Activated naive CD8-positive, alpha-beta T cell treated with anti-CD3 and anti-CD28 coated beads for 36 hours (primary cell): ENCODE results near the gene NOB1. TPM values are rescaled to one million over a fixed set of nuclear protein-coding genes. Genes with fewer than 3 reads are reported as not detected.

Experiments used
- DNase-seq: peaks from one replicate; pipeline ENCODE4 v3.0.0; 2021
- H3K27ac Mint-ChIP-seq: one replicate; pipeline ENCODE4 v1.8.0; 2022; ENCODE audit warnings: mild to moderate bottlenecking, moderate library complexity, mixed read lengths
- H3K27me3 Mint-ChIP-seq: one replicate; pipeline ENCODE4 v1.8.0; 2022; ENCODE audit warnings: mild to moderate bottlenecking, mixed read lengths
- H3K36me3 Mint-ChIP-seq: one replicate; pipeline ENCODE4 v1.8.0; 2021; ENCODE audit warnings: mild to moderate bottlenecking, mixed read lengths
- H3K4me1 Mint-ChIP-seq: one replicate; pipeline ENCODE4 v1.8.0; 2021; ENCODE audit warnings: mixed read lengths
- H3K4me3 Mint-ChIP-seq: one replicate; pipeline ENCODE4 v1.8.0; 2022; ENCODE audit warnings: mild to moderate bottlenecking, moderate library complexity, mixed read lengths
- H3K9me3 Mint-ChIP-seq: one replicate; pipeline ENCODE4 v1.8.0; 2022; ENCODE audit warnings: mixed read lengths
- total RNA-seq, 2 experiments: library from RNA; stranded (reverse); gene quantifications; one replicate each; pipeline ENCODE4 v1.2.3, GENCODE V29; 2021

NOB1 gene
- total RNA-seq, 2 experiments from 2014 or later, result 152 to 165 TPM

DNA sequence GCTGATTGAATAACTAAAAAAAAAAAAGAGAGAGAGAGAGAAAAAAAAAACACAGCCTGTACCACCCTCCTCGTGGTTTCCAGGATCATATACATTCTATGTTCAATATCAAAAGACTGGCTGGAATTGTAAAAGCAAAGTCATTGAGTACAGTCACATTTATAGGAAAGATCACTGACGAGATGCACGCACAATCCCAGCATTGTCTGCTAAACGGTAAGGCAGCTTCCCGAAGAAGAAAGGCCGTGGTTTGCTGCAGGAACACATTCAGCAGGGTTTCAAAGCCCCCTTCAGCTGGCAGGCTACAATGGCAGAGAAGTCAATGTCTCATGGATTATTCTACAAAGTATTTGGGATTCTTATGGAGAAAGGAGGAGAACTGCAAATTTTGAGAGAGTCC is 37.7 kb downstream of the NOB1 start:
- Mint-ChIP-seq H3K27me3 (no peaks in the 10 kb centered on the region), H3K4me3 (no peak overlapping the region), H3K4me1 (no peaks in the 10 kb centered on the region), H3K27ac (no peak overlapping the region), H3K36me3 (no peaks in the 10 kb centered on the region), H3K9me3 (no peaks in the 10 kb centered on the region)
- no peak for DNase-seq

DNA sequence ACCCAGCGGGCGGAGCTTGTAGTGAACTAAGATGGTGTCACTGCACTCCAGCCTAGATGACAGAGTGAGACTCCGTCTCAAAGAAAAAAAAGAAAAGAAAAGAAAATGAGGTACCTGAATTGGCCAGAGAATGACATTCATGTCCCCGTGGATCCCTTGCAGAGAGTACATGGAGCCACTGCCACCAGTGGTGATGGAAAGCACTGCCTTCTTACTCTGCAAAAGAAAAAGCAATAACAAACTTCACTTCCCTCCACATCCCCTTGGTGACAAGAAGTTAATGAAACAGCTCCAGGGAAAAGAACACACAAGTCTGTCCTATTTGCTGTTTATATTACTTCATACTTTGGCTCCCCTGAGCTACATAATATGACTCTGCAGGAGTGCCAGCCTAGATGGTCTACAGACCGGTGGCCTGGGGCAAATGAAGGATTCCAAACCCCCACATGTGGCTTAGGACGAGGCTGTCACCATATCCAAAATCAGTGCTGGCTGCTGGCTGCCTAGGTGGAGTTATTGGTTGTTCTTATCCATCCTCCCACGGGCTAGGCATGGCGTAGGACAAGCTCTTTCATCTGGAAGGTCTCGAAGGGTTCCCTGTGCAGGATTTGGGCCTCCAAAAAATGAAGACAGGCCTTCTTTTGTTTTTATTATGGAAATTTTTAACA is 41.7 kb downstream of the NOB1 start:
- Mint-ChIP-seq H3K36me3 (no peaks in the 10 kb centered on the region), H3K27ac (no peak overlapping the region), H3K9me3 (no peaks in the 10 kb centered on the region), H3K4me3 (no peak overlapping the region), H3K4me1 (peaks cover 5% of the 10 kb centered on the region), H3K27me3 (no peaks in the 10 kb centered on the region)
- no peak for DNase-seq

DNA sequence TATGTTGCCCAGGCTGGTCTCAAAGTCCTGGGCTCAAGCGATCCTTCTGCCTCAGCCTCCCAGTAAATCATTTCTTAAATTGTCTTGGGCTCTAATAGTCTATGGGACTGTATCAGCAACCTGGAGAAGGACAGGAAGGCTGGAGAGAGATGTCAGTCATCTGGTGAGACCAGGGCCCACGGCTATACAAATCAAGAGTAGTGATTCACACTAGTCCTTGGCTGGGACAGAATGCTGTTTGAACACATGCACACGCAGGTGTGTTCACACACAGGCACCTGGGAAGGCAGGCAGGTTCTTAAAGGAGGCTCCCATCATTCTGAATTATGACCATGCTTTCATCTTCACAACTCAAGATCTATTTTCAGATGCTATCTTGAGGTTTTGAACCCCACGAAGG is 42.4 kb downstream of the NOB1 start:
- Mint-ChIP-seq H3K4me3 (no peak overlapping the region), H3K27ac (no peak overlapping the region), H3K27me3 (no peaks in the 10 kb centered on the region), H3K4me1 (peaks cover 5% of the 10 kb centered on the region), H3K36me3 (no peaks in the 10 kb centered on the region), H3K9me3 (no peaks in the 10 kb centered on the region)
- no peak for DNase-seq

DNA sequence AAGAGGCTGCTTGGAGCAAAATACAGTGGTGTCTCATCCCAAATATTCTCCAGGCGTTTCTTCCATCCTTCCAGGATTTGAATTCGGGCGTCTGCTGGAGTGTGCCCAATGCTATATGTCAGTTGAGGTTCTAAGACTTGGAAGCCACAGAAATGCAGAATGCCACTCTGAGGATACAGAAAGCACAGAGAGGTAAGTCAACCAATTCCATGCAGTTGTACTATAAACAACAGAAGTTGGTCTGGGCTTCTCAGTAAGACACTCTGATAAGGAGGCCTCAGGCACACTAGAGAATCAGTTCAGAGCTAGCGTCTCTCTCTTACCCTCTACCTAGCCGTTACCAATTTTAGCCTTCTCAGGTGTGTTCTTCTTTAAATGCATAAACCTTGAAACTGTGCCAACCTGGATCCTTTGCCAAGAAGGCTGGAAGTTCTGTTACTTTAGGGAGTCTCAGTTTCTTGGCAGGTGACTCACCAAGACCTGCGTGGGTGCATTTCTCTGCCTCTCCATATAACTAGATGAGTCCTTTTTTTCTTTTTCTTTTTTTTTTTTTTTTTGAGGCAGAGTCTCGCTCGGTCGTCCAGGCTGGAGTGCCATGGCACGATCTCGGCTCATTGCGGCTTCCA is 43.5 kb downstream of the NOB1 start:
- Mint-ChIP-seq H3K36me3 (no peaks in the 10 kb centered on the region), H3K4me3 (no peak overlapping the region), H3K27ac (peak overlapping the region; percentile 48), H3K4me1 (peaks cover 5% of the 10 kb centered on the region), H3K27me3 (no peaks in the 10 kb centered on the region), H3K9me3 (no peaks in the 10 kb centered on the region)
- no peak for DNase-seq

DNA sequence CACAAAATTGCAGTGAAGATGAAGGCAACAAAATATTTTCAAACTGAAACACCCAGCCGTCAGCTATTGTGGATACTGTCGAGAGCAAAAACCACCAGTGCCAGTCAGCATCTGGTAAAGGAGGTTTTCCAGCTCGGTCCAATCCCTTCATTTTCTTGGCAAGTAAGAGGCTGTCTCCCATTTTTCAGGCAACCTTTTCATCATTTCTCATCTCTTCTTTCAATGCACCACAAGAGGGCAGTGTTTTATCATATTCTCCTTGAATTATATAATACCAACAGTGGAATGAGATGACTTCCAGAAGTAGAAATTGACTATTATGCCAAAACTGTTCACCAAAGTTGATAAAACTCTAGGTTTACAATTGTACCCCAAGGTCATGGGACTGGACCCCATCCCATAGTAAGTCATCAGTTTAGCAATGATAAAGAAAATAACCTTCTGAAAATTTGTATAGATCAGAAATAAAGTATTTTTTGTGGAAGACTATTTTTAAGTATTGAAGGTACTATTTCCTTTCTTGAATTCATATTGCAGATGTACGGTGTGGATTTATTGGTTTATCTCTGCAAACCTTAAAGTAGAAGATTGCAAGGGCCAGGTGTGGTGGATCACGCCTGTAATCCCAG is 45.2 kb downstream of the NOB1 start:
- Mint-ChIP-seq H3K27ac (no peak overlapping the region), H3K4me1 (peaks cover 5% of the 10 kb centered on the region), H3K4me3 (no peak overlapping the region), H3K36me3 (no peaks in the 10 kb centered on the region), H3K27me3 (no peaks in the 10 kb centered on the region), H3K9me3 (no peaks in the 10 kb centered on the region)
- no peak for DNase-seq

DNA sequence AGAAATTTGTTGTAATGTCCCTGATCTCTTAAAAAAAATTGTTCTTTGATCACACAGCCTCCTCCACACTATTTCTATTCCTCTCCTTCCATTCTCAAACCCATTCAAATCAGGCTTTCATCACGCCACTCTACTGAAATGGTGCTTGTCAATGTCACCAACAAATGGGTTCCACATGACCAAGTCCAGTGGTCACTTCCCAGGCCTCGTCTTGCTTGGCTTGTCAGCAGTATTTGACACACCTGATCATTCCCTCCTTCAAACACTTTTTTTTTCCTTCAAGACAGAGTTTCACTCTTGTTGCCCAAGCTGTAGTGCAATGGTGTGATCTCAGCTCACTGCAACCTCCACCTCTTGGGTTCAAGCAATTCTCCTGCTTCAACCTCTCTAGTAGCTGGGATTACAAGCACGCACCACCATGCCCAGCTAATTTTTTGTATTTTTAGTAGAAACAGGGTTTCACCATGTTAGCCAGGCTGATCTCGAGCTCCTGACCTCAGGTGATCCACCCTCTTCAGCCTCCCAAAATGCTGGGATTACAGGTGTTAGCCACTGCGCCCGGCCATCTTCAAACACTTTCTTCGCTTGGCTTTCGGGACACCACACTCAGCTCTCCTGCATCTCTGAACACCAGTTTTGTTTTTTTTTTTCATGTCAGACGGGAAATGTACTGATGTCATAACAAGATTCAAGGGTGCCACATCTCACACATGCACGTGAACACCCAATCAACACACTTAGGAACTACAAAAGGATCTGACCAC is 46.6 kb downstream of the NOB1 start:
- Mint-ChIP-seq H3K4me1 (peaks cover 5% of the 10 kb centered on the region), H3K9me3 (no peaks in the 10 kb centered on the region), H3K36me3 (no peaks in the 10 kb centered on the region), H3K4me3 (no peak overlapping the region), H3K27ac (no peak overlapping the region), H3K27me3 (no peaks in the 10 kb centered on the region)
- no peak for DNase-seq

DNA sequence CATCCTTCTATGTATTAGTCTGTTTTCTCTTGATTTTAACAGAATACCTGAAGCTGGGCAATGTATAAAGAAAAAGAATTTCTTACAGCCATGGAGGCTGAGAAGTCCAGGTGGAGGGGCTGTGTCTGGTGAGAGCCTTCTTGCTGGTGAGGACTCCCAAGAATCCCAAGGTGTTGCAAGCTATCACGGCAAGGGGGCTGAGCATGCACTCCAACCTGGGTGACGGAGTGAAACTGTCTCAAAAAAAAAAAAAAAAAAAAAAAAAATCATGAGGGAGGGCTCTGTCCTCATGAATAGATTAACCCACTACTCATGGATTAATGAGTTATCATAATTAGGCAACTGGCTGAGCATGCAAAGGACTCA is 47.8 kb downstream of the NOB1 start:
- Mint-ChIP-seq H3K36me3 (no peaks in the 10 kb centered on the region), H3K27ac (no peak overlapping the region), H3K4me1 (peaks cover 5% of the 10 kb centered on the region), H3K9me3 (no peaks in the 10 kb centered on the region), H3K4me3 (no peak overlapping the region), H3K27me3 (no peaks in the 10 kb centered on the region)
- DNase-seq, result no peak

DNA sequence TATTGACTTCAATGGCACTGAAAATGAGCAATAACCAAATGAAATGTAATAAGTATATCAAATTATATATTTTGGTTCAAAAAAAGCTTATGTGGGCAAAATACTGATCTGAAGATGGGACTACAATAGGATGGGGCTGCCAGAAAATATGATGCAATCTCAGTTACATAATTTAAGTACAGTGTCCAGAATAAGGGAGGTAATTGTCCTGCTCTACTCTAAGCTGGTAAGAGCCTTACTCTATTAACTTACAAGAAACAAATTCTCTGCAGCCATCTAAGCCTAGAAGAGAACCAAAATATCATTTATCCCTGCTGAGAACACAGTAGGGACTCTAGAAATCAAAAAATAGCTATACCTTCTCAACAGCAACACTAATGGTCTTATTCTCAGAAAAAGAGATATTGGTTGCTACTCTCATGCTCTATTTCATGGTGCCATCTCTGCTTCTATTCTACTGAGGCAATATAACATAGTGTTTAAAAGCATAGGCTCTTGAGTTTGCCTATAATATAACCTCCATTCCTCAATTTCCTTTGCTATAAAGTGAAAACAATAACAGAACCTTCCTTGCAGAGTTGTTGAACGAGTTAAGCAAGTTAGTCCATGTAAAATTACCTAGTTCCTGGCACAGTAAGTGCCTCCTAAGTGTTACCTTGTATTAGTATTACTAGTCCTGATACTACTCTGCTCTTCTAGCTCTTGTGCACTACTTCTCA is 48.3 kb downstream of the NOB1 start:
- Mint-ChIP-seq H3K27ac (no peak overlapping the region), H3K4me3 (no peak overlapping the region), H3K4me1 (peaks cover 5% of the 10 kb centered on the region), H3K36me3 (no peaks in the 10 kb centered on the region), H3K9me3 (no peaks in the 10 kb centered on the region), H3K27me3 (no peaks in the 10 kb centered on the region)
- DNase-seq, result no peak

DNA sequence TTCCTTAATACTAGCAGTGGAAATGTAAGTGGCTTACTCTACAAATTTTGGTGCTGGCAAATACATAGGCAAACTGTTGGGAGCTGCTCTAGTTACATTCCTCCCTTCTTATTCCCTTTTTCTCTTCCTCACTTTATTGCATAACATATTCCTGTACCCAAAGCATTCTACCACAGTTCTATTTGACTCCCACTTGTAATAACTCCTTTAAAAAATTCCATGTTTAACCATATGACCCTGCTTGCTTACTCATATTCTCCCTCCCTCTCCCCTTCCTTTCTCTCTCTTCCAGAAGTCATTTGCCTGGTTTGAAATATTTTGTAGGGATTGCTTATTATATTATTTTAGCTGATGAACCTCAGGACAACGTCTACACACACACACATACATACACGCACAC is 51.1 kb downstream of the NOB1 start:
- Mint-ChIP-seq H3K36me3 (no peaks in the 10 kb centered on the region), H3K4me3 (no peak overlapping the region), H3K9me3 (no peaks in the 10 kb centered on the region), H3K4me1 (no peaks in the 10 kb centered on the region), H3K27ac (no peak overlapping the region), H3K27me3 (no peaks in the 10 kb centered on the region)
- no peak for DNase-seq

DNA sequence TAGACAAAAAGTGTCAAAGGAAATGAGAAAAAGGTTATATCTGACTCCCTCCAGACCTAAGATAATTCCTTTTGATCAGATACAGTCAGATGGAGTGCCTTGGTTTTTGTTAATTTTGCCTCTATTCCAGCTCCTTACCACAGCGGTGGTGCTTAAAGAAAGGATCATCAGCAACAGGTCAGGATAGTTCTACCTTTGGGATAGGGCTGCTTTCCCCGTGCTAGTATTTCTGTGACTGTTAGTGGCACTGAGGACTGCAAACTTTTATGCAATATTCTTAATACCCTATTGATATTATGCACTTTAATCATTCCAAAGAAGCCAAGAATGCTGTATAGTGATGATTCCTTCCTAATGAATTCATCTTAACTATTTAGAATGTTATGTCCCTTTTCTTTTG is 52.9 kb downstream of the NOB1 start:
- H3K27me3 Mint-ChIP-seq, result no peaks in the 10 kb centered on the region
- no peak overlapping the region for H3K27ac Mint-ChIP-seq
- peaks cover 1% of the 10 kb centered on the region for H3K36me3 Mint-ChIP-seq
- no peak overlapping the region for H3K4me3 Mint-ChIP-seq
- H3K4me1 Mint-ChIP-seq, result no peaks in the 10 kb centered on the region
- H3K9me3 Mint-ChIP-seq, result no peaks in the 10 kb centered on the region
- no peak for DNase-seq

DNA sequence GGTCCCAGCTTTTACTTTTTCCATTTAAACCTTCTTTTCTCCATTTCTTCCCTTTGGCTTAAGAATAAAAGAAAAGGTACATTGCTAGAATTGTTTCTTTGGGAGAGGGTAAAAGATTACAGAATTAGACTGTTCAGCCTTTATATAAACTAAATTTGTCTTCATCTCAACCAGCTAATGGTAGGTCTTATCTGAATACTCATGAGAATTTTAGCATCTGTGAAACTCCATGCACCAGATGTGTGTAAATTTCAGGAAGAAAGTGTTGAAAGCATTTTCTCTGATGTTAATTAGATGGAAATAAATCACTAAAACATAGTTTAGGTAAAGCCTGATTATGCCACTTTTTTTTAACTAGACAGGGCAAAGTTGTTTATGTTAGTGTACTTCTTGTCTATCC is 53.3 kb downstream of the NOB1 start:
- no peaks in the 10 kb centered on the region for H3K9me3 Mint-ChIP-seq

DNA sequence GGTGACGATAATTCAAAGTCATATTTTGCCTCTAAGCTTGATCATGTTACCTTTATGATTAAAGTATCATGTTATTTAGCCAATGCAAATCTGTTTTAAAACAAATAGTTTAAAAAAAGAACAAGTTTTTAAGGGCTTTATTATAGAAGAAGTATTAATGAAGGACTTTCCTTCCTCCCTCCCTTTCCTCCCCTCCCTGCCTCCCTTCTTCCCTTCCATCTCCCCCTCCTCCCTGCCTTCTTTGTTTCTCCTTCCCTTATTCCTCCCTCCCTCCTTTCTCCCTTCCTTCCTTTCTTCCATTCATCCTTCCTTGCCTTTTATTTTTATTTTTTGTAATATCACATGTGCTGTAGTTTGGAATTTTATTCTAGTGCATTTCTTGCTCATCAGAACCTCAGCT is 54.8 kb downstream of the NOB1 start:
- no peak for DNase-seq
- Mint-ChIP-seq H3K9me3 (no peaks in the 10 kb centered on the region), H3K36me3 (peaks cover 6% of the 10 kb centered on the region), H3K4me1 (no peaks in the 10 kb centered on the region), H3K27ac (no peak overlapping the region), H3K27me3 (no peaks in the 10 kb centered on the region), H3K4me3 (no peak overlapping the region)

More for the DNA sequence above, 53.3 kb downstream of the NOB1 start:
- no peaks in the 10 kb centered on the region for H3K4me1 Mint-ChIP-seq
- DNase-seq, result no peak
- H3K36me3 Mint-ChIP-seq, result peaks cover 1% of the 10 kb centered on the region
- no peak overlapping the region for H3K4me3 Mint-ChIP-seq
- H3K27ac Mint-ChIP-seq, result no peak overlapping the region
- H3K27me3 Mint-ChIP-seq, result no peaks in the 10 kb centered on the region

DNA sequence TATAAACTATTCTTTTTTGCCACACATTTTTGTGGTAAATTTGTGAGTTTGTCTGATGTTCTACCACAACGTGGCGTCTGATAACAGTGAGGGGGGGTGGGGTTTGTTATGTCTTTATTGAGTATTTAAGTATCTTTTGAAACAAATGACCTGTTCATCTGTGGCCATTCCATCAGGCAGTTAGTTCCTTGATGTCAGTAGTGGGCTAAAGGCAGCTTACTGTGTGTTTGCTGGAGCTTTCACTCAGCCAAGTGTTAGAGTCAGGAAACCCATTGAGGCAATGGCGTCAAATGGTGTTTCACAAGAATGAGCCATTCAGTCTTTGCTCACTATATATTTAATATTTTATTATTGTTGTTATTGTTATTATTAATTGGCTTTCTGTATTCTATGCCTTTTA is 56.3 kb downstream of the NOB1 start:
- Mint-ChIP-seq H3K4me1 (no peaks in the 10 kb centered on the region), H3K27ac (no peak overlapping the region), H3K9me3 (no peaks in the 10 kb centered on the region), H3K4me3 (no peak overlapping the region), H3K27me3 (no peaks in the 10 kb centered on the region), H3K36me3 (peaks cover 12% of the 10 kb centered on the region)
- DNase-seq, result no peak

DNA sequence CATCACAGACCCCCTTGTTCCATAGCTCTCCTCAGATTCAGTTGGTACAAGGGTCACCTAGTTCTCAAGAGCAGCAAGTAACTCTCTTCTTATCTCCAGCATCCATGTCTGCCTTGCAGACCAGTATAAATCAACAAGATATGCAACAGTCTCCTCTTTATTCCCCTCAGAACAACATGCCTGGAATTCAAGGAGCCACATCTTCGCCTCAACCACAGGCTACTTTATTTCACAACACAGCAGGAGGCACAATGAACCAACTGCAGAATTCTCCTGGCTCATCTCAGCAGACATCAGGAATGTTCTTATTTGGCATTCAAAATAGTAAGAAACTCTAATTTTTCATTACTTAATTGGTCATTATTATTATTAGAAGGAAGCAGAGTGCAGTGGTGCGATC is 60.8 kb downstream of the NOB1 start:
- Mint-ChIP-seq H3K4me1 (peaks cover 15% of the 10 kb centered on the region), H3K27me3 (no peaks in the 10 kb centered on the region), H3K27ac (no peak overlapping the region), H3K9me3 (no peaks in the 10 kb centered on the region), H3K36me3 (peaks cover 31% of the 10 kb centered on the region), H3K4me3 (no peak overlapping the region)
- DNase-seq, result no peak
